ENCODE data around the gene PCGF3.
"Not testable (repeated sequence)": the region's sequence is repeated elsewhere in the genome, so short reads cannot be mapped to it uniquely, and the experiment has no call there.

PCGF3 gene

GRCh38 chr4:725391-726234 lies 20.0 kb downstream of the PCGF3 start:
- DNase-seq, result no peak

GRCh38 chr4:726235-726787 lies 20.7 kb downstream of the PCGF3 start:
- no peak for DNase-seq

DNA sequence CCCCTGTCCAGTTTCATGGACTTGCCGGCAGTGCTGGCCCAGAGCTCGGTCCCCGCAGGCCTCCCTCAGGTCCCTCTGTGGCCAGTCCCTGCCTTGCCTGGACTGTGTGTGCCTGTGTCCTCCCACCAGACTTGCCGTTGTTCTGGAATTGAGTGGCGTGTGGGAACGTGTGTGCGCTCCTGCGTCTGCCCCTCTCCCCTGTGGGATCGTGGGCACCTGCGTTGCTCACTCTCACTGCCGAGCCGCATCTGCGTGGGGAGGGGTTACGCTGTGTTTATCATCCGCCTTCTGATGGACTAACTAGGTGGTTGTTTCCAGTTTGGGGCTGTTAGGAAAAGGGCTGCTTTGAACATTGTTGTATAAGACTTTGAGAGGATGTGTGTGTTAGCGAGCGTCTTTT lies 21.2 kb downstream of the PCGF3 start:
- DNase-seq, result no peak

- no peak for DNase-seq
Observed at GRCh38 chr4:727576-727975, 21.9 kb downstream of the PCGF3 start.

DNA sequence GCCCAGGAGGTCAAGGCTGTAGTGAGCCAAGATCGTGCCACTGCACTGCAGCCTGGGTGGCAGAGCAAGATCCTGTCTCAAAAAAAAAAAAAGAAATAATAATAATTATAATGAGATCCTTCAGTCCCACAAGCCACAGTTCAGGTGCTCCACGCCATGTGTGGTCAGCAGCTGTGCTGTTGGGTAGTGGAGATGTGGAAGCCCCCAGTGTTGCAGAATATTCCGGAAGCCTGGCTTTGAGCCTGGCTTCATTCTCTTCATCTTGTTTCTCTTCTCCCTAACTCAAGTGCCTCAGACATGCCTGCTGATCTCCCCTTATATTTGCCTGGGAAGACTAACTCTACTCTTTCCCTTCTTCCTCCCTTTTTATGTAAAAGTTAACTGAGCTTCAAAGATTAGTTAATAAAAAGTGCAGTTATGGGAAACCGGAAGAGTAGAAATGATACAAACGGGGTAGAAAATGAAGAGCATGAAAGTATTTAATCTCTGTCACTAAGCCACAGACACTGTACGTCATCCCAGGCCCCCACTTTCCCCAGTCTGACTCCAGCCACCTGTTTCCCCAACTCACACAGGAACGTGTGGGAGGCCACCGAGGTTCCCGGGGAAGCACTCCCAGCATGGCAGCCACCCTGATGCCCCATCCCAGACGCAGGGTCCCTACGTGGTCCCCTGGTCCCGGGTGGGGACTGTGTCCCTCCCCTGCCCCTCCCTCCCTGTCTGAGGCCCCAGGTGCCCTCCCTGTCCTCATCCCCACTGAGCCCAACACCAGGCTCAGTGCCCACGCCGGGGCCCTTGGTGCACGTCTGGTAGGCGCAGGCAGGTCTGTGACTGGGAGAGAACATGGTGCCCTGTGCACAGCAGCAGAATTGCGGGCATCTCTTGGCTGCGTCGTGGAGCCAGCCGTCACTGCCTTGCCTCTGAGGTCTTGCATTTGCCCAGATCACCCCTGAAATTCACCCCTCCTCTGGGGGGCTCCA lies 24.0 kb downstream of the PCGF3 start:
- no peak for DNase-seq

DNA sequence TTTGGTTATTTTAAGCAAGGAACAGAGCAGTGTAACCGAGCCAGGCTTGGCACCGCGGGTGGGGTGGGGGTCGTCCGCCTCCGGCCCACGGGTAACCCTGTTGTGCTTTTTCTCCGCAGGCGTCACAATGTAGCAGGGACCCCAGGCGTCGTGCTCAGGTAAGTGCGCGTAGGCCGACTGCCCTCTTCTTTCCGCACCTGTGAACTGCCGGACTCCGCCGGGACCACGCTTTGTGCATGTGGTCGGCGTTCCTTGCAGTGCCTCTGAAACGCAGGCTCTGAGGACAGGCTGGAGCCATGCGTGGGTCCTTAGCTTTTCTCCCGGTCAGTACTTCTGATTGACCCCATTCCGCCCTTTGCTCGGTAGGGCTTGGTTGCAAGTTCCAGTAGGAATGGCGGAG lies 24.9 kb downstream of the PCGF3 start:
- no peak for DNase-seq

- DNase-seq, result not testable (repeated sequence)
Observed at GRCh38 chr4:730946-731904, 25.6 kb downstream of the PCGF3 start.

DNA sequence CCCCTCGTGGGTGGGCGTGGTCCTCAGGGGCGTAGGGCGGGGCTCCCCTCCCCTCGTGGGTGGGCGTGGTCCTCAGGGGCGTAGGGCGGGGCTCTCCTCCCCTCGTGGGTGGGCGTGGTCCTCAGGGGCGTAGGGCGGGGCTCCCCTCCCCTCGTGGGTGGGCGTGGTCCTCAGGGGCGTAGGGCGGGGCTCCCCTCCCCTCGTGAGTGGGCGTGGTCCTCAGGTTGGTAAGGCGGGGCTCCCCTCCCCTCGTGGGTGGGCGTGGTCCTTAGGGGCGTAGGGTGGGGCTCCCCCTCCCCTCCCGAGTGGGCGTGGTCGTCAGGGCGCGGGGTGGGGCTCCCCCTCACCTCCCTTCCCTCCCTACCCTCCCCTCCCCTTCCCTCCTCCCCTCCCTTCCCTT lies 26.3 kb downstream of the PCGF3 start:
- DNase-seq, result not testable (repeated sequence)

DNA sequence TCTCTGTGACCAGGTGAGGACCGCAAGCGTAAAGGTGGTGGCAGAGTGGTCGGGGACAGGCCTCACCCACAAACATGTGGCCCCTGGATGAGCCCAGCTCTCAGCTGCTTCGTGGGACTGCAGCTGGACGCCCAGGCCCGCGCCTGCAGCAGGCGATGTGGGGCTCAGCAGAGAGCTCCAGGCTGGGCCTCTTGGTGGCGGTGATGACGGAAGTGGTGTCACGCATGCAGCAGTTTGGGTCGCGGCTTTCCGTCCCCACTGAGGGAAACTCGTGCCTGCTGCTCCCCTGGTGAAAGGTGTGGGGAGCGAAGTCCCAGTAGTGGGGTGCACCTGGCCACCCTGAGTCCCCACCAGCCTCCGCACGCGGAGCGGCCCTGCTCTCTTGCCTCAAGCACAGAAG lies 26.9 kb downstream of the PCGF3 start:
- no peak for DNase-seq

DNA sequence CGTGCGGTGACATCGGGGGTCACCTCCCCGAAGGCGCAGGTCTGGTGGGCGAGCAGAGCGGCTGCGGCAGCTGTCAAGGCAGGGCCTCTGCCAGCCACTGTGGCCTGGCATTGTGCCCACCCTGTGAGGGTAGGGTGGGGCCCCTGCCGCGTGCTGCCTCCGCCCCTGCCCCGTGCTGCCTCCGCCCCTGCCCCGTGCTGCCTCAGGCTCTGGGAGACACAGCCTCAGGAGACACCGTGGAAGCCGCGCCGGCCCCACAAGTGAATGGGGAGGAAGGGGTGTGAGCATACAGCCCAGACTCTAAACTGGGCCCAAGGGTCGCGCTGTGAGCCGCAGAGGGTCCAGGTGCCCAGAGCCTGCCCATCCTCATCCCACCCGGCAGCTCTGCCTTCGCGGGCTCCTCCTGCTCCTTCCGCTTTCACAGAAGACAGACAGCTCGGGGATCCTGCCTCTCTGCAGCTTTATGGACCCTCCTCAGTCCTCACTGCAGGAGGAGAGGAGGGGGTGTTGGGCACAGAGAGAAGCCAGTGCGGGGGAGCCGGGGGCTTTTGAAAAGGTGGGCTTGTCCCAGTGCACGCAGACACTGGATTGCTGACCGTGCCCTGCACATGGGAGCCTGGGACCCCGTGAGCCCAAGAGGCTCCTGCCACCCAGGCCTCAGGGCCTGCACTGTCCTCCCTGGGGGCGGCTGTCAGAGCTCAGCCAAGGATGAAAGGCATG lies 27.4 kb downstream of the PCGF3 start:
- no peak for DNase-seq

- no peak for DNase-seq
Observed at GRCh38 chr4:733631-733980, 28.0 kb downstream of the PCGF3 start.

DNA sequence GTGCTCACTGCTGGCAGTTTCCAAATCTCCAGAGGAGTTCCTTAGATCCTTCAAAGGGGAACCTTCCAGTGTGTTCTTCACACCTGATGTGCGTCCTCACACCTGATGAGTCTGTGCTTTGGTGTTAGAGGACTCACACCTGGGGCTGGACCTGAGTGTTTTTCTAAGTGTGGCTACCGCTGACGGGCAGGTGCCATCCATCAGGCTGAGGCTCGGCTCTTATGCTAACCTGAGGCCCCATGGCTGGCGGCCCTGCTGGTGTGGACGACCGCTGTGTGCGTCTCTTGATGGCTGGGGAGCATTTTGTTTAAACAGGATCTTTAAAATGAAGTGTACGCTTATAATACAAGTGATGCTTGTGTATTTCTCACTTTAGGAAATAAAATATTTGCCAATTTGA lies 28.4 kb downstream of the PCGF3 start:
- DNase-seq, result no peak

DNA sequence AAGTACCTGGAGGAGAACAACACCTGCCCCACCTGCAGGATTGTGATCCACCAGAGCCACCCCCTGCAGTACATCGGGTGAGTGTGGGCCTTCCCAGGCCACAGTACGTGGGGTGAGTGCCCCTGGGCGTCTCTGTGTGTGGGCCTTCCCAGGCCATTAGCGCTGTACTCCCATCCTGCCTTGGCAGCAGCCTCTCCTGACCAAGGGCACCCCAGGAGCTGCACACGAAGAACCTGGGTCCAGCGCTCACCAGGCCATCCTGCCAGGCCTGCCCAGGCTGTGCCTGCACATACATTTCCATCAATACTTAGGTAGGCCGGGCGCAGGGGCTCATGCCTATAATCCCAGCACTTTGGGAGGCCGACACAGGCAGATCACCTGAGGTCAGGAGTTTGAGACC lies 29.3 kb downstream of the PCGF3 start:
- DNase-seq, result no peak

GRCh38 chr4:735583-735982 lies 30.0 kb downstream of the PCGF3 start:
- DNase-seq, result no peak

- DNase-seq, result not testable (repeated sequence)
Observed at GRCh38 chr4:736561-736960, 30.9 kb downstream of the PCGF3 start.

DNA sequence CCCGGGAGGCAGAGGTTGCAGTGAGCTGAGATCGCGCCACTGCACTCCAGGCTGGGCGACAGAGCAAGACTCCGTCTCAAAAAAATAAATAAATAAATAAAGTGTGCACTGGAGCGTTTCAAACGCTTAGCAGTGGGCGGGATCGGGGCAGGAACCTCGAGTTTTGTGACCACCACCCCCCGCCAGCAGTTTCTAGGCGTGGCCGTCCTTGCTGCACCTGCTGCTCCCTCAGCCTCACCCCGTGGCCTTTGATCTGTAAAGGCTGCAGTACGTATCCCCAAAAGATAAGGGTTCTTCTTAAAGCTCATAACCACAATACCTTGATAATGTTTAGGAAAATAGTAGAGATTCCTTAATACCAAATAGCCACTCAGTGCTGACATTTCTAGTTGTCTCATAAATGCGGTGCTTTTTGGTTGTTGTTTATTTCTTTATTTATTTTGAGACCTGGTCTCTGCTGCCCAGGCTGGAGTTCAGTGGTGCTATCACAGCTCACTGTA lies 33.2 kb downstream of the PCGF3 start:
- DNase-seq, result no peak

DNA sequence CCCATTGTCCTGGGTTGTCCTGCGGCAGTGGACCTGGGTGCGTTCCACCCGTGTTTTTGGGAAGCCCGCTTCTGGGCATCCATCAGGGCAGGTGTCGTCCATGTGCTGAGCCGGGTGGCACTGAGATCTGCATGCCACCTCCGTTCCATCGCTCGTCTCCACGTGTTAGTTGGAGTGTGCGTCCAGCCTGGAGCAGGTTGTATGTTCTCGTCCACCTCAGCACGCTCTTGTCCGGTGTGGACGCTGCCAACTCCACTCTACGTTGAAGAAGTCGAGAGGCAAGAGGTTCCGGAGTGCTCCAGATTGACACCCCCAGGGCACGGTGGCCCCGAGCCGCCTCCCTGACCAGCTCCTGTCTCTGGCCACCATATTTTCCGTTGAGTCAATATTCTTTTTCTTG lies 33.9 kb downstream of the PCGF3 start:
- no peak for DNase-seq

DNA sequence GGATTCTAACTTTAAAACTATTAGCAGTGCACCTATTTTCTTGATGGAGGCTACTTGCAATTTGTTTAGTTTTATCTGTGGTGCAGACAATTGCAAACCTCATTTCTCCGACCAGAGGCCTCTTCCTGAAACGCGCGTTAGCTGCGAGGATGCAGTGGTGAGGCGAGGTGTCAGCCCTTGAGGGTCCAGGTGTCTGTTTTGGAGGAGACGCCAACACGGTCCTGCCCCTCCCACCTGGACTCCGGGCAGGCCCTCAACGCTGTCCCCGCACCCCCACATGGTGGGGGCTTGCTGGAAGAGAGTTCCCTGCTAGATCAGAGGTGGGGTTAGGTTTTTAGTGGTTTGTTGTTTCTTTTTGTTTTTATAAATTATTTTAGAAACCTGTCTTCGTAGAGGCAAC lies 34.4 kb downstream of the PCGF3 start:
- DNase-seq, result no peak

GRCh38 chr4:740656-741282 lies 35.1 kb downstream of the PCGF3 start:
- no peak for DNase-seq

GRCh38 chr4:742096-742741 lies 36.6 kb downstream of the PCGF3 start:
- no peak for DNase-seq

Measured in stimulated activated CD4-positive, alpha-beta T cell treated with anti-CD3 and anti-CD28 coated beads, Interleukin-2, amount 100 ng/mL, for 48 hours (primary cell).